ENCODE results near the gene KCNH2.

KCNH2 gene

DNA sequence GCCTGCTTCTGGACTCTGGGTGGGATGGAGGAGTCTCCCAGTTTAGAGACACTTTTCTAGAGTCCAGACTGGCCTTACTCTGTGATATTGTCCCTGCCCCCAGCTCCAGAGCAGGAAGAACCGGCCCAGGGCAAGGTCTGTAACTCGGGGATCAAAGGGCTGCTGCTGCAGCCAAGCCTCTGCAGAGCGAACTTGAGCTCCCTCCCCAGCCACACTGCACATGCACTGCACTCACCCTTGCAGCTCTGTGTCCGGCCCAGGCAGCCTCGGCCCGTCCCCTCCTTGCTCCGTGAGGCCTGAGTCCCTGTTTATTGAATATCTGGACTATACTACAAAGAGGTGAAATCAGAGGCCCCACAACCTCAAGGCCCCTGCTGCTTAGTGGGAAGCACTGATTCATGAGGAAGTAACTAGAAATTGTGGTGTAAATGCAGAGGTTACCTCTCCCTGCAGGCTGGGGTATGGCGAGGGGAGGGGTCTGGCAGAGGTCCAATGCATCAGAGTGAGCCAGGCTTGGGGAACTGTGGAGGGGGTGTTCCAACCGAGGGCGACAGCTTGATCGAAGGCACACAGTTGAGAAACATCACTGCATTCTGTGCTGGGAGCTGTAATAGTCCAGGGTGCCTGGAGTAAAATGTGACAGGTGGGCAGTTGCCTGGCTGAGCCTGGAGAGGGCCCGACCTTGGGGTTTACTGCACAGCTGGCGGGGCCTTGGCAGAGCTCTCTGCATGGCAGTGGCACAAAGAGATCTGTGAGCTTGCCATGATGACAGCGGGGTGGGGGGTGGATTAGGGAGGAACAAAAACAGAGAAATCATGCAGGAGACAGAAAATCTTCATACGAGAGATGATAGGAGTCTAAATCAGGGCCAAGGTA is 76.7 kb downstream of the KCNH2 start:
- no peak for DNase-seq

DNA sequence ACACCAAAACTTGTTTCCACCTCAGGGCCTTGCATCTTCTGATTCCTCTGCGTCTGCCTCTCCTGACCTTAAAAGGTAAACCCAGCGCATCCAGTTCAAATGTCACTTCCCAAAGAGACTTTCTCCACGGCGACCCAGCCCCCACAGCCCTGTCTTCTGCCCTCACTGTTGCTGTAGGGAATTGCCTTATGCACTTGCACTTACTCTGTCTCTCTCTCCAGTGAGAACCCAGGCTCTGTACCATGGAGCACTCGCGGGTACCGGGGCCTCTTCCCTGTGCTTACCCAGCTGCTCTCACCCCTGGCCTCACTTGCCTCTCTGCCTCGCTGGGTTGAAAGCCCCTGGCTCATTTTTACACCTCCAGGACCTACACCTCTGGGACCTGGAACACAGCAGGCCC is 77.4 kb downstream of the KCNH2 start:
- no peak for DNase-seq

DNA sequence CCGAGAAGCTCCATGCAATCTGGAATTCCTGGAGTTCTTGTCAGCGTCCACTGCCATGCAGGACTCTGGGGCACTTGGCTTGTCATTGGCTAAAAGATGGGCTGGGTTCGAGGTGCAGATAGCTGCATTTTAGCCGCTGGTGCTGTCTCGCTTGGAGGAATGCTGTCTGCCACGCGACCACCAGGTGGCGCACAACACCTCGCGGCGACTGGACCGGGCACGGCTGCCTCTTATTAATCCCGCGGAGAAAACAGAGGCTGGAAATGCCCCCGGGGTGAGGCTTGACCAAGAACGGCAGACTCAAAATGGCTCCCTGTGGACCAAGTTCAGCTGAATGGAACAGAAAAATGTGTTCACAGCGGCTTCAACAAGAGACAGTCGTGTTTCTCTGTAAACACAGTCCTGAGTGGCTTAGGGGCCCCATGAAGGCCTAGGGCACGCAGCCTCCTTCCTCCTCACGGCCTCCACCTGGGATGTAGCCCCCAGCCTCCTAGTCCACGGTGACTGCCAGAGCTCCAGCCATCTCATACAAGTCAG is 79.6 kb downstream of the KCNH2 start:
- peak; percentile 84 for DNase-seq

DNA sequence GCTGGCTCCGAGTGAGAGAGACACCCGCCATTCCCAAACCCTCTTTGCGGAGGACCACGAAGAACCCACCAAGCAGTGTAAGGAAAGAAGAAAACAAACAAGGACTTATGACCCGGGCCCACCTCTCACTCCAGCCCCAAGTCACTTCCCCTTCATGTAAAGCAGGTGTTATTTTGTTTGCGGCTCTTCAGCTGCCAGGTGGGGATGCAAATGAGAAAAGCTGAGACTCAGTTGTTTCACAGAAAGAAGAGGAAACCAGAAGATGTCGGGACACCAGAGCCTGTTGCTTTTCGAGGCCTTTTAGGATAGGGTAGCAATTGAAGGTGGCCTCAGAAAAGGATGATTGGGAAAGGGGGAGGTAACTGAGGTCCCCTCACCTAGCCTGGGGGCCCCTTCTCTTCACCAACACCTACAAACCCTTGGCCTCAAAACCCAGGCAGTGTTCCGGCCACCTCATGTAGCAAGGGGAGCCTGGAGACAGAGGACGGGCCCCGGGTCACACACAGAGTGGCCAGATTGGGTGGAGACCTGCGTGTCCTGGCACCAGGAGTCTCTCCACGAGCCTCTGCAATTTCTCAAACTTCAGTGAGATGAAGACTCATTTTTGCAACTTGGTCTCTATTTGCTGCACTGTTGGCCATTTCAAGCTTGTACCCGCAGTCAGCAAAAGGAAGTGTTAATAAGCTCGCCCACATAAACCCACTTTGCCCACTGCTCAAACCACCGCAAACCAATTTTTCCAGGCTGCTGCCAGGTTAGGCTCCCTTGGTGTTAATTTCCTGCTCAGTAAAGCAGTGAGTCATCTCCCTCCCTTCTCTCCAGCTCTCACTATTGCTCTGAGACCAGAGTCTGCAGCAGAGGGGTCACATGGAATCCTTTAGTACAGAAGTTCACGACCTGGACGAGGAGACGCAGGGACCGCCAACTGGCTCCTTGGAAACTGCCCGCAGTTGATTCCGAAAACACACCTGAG is 80.3 kb downstream of the KCNH2 start:
- DNase-seq: peak; percentile 52

DNA sequence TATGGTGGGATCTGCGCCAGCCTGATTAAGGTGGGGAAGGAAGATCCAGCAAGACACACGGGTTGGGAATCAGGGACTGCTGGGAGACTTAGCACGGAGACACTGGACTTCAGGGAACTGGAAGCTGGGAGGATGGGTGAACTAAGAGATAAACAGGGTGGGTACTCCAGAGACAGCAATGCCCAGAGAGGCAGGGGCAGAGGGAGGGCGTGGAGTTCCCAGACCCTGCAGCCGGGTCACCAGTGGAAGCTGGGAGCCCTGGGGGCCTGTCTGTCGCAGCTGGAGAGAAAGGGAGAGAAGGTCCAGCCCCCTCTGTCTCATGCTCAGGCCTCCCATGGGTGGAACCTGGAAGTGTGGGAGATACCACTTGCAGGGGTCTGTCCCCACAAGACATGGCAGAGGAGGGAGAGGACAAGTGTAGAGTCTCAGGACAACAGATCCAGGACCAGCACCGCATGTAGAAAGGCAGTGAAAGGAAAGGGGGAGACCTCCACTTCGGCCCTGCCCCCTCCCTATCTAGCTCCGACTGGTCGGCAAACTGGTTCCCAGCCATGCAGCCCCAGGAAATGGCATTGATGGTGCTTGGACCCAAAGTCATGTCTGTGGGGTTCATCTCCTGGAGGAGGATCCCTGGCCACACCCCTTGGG is 81.4 kb downstream of the KCNH2 start:
- DNase-seq: no peak

DNA sequence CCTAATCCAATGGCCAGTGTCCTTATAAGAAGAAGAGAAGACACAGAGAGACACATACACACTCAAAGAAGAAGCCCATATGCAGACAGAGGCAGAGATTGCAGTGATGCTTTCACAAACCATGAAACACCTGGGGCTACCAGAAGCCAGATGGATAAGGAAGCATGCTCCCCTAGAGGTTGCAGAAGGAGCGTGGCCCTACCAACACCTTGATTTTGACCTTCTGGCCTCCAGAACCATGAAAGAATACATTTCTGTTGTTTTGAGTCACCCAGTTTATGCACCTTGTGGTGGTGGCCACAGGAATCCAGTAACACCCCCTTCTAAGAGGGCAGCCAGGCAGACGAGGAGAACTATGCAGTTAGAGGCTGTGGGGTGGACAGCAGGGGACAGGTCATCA is 82.3 kb downstream of the KCNH2 start:
- no peak for DNase-seq
